Activated CD4-positive, alpha-beta T cell treated with anti-CD3 and anti-CD28 coated beads for 36 hours (primary cell): ENCODE results near the gene SLC25A3. TPM values are rescaled to one million over a fixed set of nuclear protein-coding genes. Genes with fewer than 3 reads are reported as not detected.
"Not testable (repeated sequence)": the region's sequence is repeated elsewhere in the genome, so short reads cannot be mapped to it uniquely, and the experiment has no call there.

Experiments used
- ATAC-seq: fragments of 200-7000 bp; cut with Tn5 transposase; one replicate; pipeline ENCODE4 v1.10.0; 2021; ENCODE audit warnings: mild to moderate bottlenecking, moderate library complexity
- CTCF ChIA-PET: fragments of 350-600 bp; sonication (Branson Sonifier 250); formaldehyde crosslinking; loops from one replicate; lab custom pipeline; 2021; ENCODE audit warnings: antibody characterized with exemption; lab: Charles Lee
- POLR2A ChIA-PET: fragments of 350-600 bp; sonication (Branson Sonifier 250); formaldehyde crosslinking; loops from one replicate; lab custom pipeline; 2021; ENCODE audit warnings: antibody characterized with exemption, inconsistent platforms; lab: Charles Lee
- DNase-seq: peaks from one replicate; pipeline ENCODE4 v3.0.0-alpha.2; 2020
- H3K27ac Mint-ChIP-seq: one replicate; pipeline ENCODE4 v1.8.0; 2021; ENCODE audit warnings: mixed read lengths
- H3K27me3 Mint-ChIP-seq: one replicate; pipeline ENCODE4 v1.8.0; 2021; ENCODE audit warnings: mixed read lengths
- H3K36me3 Mint-ChIP-seq: one replicate; pipeline ENCODE4 v1.8.0; 2021; ENCODE audit warnings: low read depth, mixed read lengths
- H3K4me1 Mint-ChIP-seq: one replicate; pipeline ENCODE4 v1.8.0; 2021; ENCODE audit warnings: mixed read lengths
- H3K4me3 Mint-ChIP-seq: one replicate; pipeline ENCODE4 v1.8.0; 2021; ENCODE audit warnings: mild to moderate bottlenecking, moderate library complexity, mixed read lengths
- H3K9me3 Mint-ChIP-seq: one replicate; pipeline ENCODE4 v1.8.0; 2021; ENCODE audit warnings: low read depth, mixed read lengths
- intact Hi-C, 2 experiments: fragments of 100-400 bp; cut with DNase I in 1 of 2; cut with micrococcal nuclease in 1 of 2; formaldehyde crosslinking; loops; one replicate each; pipeline versions ENCODE4 v1.14.2 to v1.15.1; 2022 to 2024; cut with DNase I, micrococcal nuclease
- total RNA-seq, 2 experiments: library from RNA; stranded (reverse); gene quantifications; one replicate each; pipeline ENCODE4 v1.2.3, GENCODE V29; 2021

The SLC25A3 gene
- 100 to 1,000 TPM; 426 to 591 TPM for total RNA-seq

- ATAC-seq (peak; percentile 97), DNase-seq (peak; percentile 97)
- ChIA-PET CTCF (interaction anchor here (0.5 to 2.4 kb wide), 15 partner anchors 8 to 119 kb away, joined by 3 to 21 read pairs (median 3); partner anchors contain the start of gene IKBIP), POLR2A (interaction anchor here (0.6 to 3.1 kb wide), 12 partner anchors 9 to 1608 kb away, joined by 3 to 10 read pairs (median 5); partner anchors contain the start of genes APAF1, IKBIP and TMPO)
- peak within 1 kb of the TSS; percentile 89 for H3K27ac Mint-ChIP-seq
- H3K4me1 Mint-ChIP-seq: peaks cover 25% of the 10 kb centered on the region
- H3K9me3 Mint-ChIP-seq: no peaks in the 10 kb centered on the region
- peak within 1 kb of the TSS; percentile 97 for H3K4me3 Mint-ChIP-seq
- no peaks in the 10 kb centered on the region for H3K27me3 Mint-ChIP-seq
- intact Hi-C loops: loop anchor here (1.0 to 10.0 kb wide), 10 partner anchors 49 to 1604 kb away; partner anchors contain the start of genes APAF1 (in 1 of the 2), BLTP3B (in 1 of the 2), IKBIP (in 1 of the 2) and TMPO (in 1 of the 2)
- H3K36me3 Mint-ChIP-seq: peaks cover 42% of the 10 kb centered on the region
Observed at GRCh38 chr12:98593351-98594049, at the start of gene SLC25A3. Gene SLC25A3, plus strand, starts transcription at chr12:98593686. Its CDS starts 293 bp downstream, at chr12:98593979.

GRCh38 chr12:98543701-98544100, 49.8 kb upstream of the SLC25A3 start:
- H3K27ac Mint-ChIP-seq: no peak overlapping the region
- CTCF ChIA-PET: interaction anchor here (0.5 to 2.0 kb wide), 2 partner anchors 10 to 15 kb away, joined by 3 to 14 read pairs; no protein-coding TSS in a partner anchor
- H3K36me3 Mint-ChIP-seq: peaks cover 59% of the 10 kb centered on the region
- POLR2A ChIA-PET: no interaction called here
- no peaks in the 10 kb centered on the region for H3K9me3 Mint-ChIP-seq
- ATAC-seq (no peak), DNase-seq (no peak)
- peaks cover 2% of the 10 kb centered on the region for H3K4me1 Mint-ChIP-seq
- H3K27me3 Mint-ChIP-seq: no peaks in the 10 kb centered on the region
- intact Hi-C loops: loop anchor here in 1 of 2 experiments (10.0 kb wide), 1 partner anchor 51 kb away; the partner anchor contains the start of gene SLC25A3
- no peak overlapping the region for H3K4me3 Mint-ChIP-seq

DNA sequence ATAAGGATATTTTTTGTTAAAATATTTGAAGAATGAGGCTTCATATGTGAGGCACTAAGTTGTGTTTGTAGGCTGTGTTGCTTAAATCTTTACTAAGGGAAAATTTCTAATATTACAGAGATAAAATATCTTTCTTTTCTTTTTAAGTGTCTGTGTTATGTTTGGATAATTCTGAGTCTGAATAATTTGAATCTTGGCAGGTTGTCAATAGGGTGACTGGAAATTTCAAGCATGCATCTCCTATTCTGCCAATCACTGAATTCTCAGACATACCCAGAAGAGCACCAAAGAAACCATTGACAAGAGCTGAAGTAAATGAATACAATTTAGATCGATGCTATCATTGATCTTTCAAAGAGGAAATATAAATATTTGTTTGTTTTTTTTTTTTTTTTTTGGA, 48.7 kb upstream of the SLC25A3 start:
- peaks cover 2% of the 10 kb centered on the region for H3K4me1 Mint-ChIP-seq
- intact Hi-C loops: loop anchor here in 1 of 2 experiments (10.0 kb wide), 1 partner anchor 50 kb away; the partner anchor contains the start of gene SLC25A3
- no peaks in the 10 kb centered on the region for H3K9me3 Mint-ChIP-seq
- DNase-seq (no peak), ATAC-seq (no peak)
- no peaks in the 10 kb centered on the region for H3K27me3 Mint-ChIP-seq
- no peak overlapping the region for H3K4me3 Mint-ChIP-seq
- ChIA-PET CTCF (interaction anchor here (0.6 to 2.0 kb wide), 5 partner anchors 10 to 75 kb away, joined by 3 to 14 read pairs (median 3); no protein-coding TSS in a partner anchor), POLR2A (interaction anchor here (0.6 kb wide), 1 partner anchor 23 kb away, joined by 5 read pairs; no protein-coding TSS in a partner anchor)
- peaks cover 61% of the 10 kb centered on the region for H3K36me3 Mint-ChIP-seq
- no peak overlapping the region for H3K27ac Mint-ChIP-seq

DNA sequence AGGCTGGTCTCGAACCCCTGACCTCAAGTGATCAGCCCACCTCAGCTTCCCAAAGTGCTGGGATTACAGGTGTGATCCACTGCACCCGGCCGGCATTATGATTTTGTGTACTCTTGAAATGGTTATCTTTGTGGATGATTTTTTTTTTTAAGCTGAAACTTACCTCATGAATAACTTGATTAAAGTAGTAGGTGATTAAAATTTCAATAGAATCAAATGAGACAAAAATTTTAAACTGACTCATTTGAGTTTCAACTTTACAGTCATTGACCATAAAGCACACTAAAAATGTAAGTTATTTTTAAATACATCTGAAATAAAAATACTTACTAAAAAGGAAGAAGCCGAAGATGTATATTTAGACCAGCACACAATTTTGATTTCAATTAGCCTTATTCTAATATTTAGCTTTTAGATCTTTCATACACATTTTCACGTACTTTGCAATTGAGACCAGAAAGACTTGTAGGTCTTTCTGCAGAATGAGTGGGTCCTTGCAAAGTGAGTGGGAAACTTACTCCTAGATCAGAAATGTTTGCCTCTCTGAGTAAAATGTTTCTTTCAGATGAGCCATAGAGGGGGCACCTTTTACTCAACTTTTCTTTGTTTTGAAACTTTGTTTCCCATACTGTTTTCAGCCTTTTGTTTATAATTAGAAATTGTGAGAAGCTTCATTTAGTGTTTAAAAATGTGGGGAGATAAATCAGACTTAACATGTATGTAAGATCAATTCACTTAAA, 43.9 kb upstream of the SLC25A3 start:
- Mint-ChIP-seq H3K36me3 (peaks cover 52% of the 10 kb centered on the region), H3K4me1 (peaks cover 2% of the 10 kb centered on the region), H3K27ac (no peak overlapping the region), H3K4me3 (no peak overlapping the region), H3K9me3 (no peaks in the 10 kb centered on the region), H3K27me3 (no peaks in the 10 kb centered on the region)
- intact Hi-C loops: loop anchor here in 1 of 2 experiments (10.0 kb wide), 1 partner anchor 45 kb away; the partner anchor contains the start of gene SLC25A3
- CTCF ChIA-PET: interaction anchor here (0.5 to 1.4 kb wide), 2 partner anchors 16 to 406 kb away, joined by 3 to 5 read pairs; no protein-coding TSS in a partner anchor
- POLR2A ChIA-PET: no interaction called here
- DNase-seq (no peak), ATAC-seq (peak; percentile 51)

- Mint-ChIP-seq H3K27me3 (no peaks in the 10 kb centered on the region), H3K9me3 (no peaks in the 10 kb centered on the region), H3K4me3 (no peak overlapping the region), H3K27ac (no peak overlapping the region), H3K4me1 (peaks cover 2% of the 10 kb centered on the region), H3K36me3 (peaks cover 38% of the 10 kb centered on the region)
- intact Hi-C loops: no loop called here
- CTCF ChIA-PET: interaction anchor here (0.7 to 1.9 kb wide), 3 partner anchors 19 to 61 kb away, joined by 3 to 5 read pairs (median 5); no protein-coding TSS in a partner anchor
- POLR2A ChIA-PET: no interaction called here
- ATAC-seq (no peak), DNase-seq (no peak)
Observed at GRCh38 chr12:98551787-98552186, 41.7 kb upstream of the SLC25A3 start.

- H3K27ac Mint-ChIP-seq, H3K4me1 Mint-ChIP-seq, H3K27me3 Mint-ChIP-seq, H3K36me3 Mint-ChIP-seq, ATAC-seq, intact Hi-C loops, H3K4me3 Mint-ChIP-seq, DNase-seq, POLR2A ChIA-PET, H3K9me3 Mint-ChIP-seq: not testable (repeated sequence)
- CTCF ChIA-PET: interaction anchor here (1.2 kb wide), 1 partner anchor 9 kb away, joined by 3 read pairs; no protein-coding TSS in a partner anchor
Observed at GRCh38 chr12:98558097-98558496, 35.4 kb upstream of the SLC25A3 start.

DNA sequence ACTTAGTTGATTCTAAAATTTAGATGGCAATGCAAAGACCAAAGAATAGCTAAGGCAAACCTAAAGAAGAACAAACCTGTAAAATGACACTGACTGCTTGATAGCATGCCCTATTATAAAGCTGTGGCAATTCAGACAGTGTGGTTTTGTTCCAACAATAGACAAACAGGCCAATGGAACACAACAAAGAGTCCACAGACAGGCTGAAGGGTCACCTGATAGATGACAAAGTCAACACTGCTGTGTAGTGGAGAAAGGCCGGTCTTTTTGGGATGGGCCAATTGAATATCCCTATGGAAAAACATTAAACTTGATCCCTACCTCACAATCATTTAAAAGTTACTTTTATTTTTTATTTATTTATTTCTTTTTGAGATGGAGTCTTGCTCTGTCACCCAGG, 33.8 kb upstream of the SLC25A3 start:
- intact Hi-C loops: no loop called here
- H3K27me3 Mint-ChIP-seq: no peaks in the 10 kb centered on the region
- H3K4me1 Mint-ChIP-seq: no peaks in the 10 kb centered on the region
- H3K9me3 Mint-ChIP-seq: no peaks in the 10 kb centered on the region
- CTCF ChIA-PET: interaction anchor here (0.6 to 1.0 kb wide), 2 partner anchors 14 to 32 kb away, joined by 4 to 5 read pairs; no protein-coding TSS in a partner anchor
- POLR2A ChIA-PET: no interaction called here
- H3K27ac Mint-ChIP-seq: no peak overlapping the region
- DNase-seq (no peak), ATAC-seq (no peak)
- H3K36me3 Mint-ChIP-seq: no peaks in the 10 kb centered on the region
- no peak overlapping the region for H3K4me3 Mint-ChIP-seq

DNA sequence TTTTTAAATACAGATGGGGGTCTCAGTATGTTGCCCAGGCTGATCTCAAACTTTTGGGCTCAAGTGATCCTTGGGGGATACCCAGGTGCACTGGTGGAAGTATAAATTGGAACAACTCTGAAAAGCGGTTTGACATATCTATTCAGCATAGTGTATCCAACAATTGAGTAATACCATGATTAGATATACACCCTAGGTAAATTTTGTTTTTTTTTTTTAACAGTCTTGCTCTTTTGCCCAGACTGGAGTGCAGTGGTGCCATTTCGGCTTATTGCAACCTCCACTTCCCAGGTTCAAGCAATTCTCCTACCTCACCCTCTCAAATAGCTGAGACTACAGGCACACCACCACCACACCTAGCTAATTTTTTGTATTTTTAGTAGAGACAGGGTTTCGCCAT, 31.6 kb upstream of the SLC25A3 start:
- no peak overlapping the region for H3K27ac Mint-ChIP-seq
- no peak overlapping the region for H3K4me3 Mint-ChIP-seq
- H3K27me3 Mint-ChIP-seq: no peaks in the 10 kb centered on the region
- peaks cover under 1% of the 10 kb centered on the region for H3K4me1 Mint-ChIP-seq
- CTCF ChIA-PET: interaction anchor here (0.8 to 1.7 kb wide), 3 partner anchors 11 to 71 kb away, joined by 4 to 5 read pairs (median 4); no protein-coding TSS in a partner anchor
- POLR2A ChIA-PET: no interaction called here
- ATAC-seq: no peak
- intact Hi-C loops: no loop called here
- DNase-seq: no peak
- no peaks in the 10 kb centered on the region for H3K36me3 Mint-ChIP-seq
- H3K9me3 Mint-ChIP-seq: no peaks in the 10 kb centered on the region

GRCh38 chr12:98572010-98572409, 21.5 kb upstream of the SLC25A3 start:
- peaks cover under 1% of the 10 kb centered on the region for H3K4me1 Mint-ChIP-seq

DNA sequence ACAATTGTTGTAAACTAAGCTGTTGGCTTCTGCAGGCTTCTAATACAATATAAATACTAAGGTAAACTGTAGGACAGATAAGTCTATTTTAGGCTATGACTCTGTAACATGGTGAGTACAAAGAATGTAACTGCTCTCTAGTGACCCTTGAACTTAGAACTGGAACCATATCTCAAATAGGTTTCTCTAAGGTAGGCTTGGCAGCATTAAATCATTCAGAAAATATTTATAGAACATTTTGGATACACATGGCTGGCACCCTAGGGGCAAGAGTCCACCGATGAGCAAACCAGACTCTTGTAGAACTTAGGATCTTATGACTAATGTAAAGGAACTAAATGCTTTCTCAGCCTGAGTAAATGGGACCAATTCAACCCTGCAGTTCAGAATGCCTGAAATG, 19.4 kb upstream of the SLC25A3 start:
- Mint-ChIP-seq H3K27me3 (no peaks in the 10 kb centered on the region), H3K4me1 (no peaks in the 10 kb centered on the region), H3K36me3 (no peaks in the 10 kb centered on the region), H3K27ac (no peak overlapping the region), H3K9me3 (no peaks in the 10 kb centered on the region), H3K4me3 (no peak overlapping the region)
- DNase-seq: no peak
- ATAC-seq: no peak
- ChIA-PET CTCF (interaction anchor here (0.7 kb wide), 1 partner anchor 137 kb away, joined by 4 read pairs; no protein-coding TSS in a partner anchor), POLR2A (no interaction called here)
- intact Hi-C loops: no loop called here

More at GRCh38 chr12:98572010-98572409, 21.5 kb upstream of the SLC25A3 start:
- no peak for ATAC-seq
- no peaks in the 10 kb centered on the region for H3K36me3 Mint-ChIP-seq
- no peaks in the 10 kb centered on the region for H3K27me3 Mint-ChIP-seq
- H3K4me3 Mint-ChIP-seq: no peak overlapping the region
- CTCF ChIA-PET: interaction anchor here (1.2 kb wide), 1 partner anchor 56 kb away, joined by 4 read pairs; no protein-coding TSS in a partner anchor
- POLR2A ChIA-PET: interaction anchor here (0.6 kb wide), 1 partner anchor 77 kb away, joined by 6 read pairs; no protein-coding TSS in a partner anchor
- no peak overlapping the region for H3K27ac Mint-ChIP-seq
- DNase-seq: no peak
- intact Hi-C loops: no loop called here
- H3K9me3 Mint-ChIP-seq: no peaks in the 10 kb centered on the region
